ENCODE measurements around the gene PPP2R5C.

GRCh38 chr14:101914083-101914482, 152.6 kb downstream of the PPP2R5C start:
- no peak for TF ChIP-seq SMC3 (conservative IDR thresholded peaks at IDR 0.05; ENCODE audit: poor library complexity)
- TF ChIP-seq, protein P1, sequence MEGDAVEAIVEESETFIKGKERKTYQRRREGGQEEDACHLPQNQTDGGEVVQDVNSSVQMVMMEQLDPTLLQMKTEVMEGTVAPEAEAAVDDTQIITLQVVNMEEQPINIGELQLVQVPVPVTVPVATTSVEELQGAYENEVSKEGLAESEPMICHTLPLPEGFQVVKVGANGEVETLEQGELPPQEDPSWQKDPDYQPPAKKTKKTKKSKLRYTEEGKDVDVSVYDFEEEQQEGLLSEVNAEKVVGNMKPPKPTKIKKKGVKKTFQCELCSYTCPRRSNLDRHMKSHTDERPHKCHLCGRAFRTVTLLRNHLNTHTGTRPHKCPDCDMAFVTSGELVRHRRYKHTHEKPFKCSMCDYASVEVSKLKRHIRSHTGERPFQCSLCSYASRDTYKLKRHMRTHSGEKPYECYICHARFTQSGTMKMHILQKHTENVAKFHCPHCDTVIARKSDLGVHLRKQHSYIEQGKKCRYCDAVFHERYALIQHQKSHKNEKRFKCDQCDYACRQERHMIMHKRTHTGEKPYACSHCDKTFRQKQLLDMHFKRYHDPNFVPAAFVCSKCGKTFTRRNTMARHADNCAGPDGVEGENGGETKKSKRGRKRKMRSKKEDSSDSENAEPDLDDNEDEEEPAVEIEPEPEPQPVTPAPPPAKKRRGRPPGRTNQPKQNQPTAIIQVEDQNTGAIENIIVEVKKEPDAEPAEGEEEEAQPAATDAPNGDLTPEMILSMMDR (IDR thresholded peaks at IDR 0.05; ENCODE audit: poor library complexity, severe bottlenecking): no peak
